Adrenal gland (tissue), 5 donors: ENCODE data around the gene ZNF747.

Source experiments
- CTCF ChIP-seq, 6 experiments: fragments of 450-650 bp in 4 of 6; fragments of 200-600 bp in 2 of 6; sonication (generic) in 1 of 6; IDR thresholded peaks; 1 replicate in 5 of 6; 2 replicates in 1 of 6; pipeline versions ENCODE4 v1.5.1 to v1.8.0; 2016 to 2021; ENCODE audit warnings: antibody characterized with exemption in 6 of 6, mild to moderate bottlenecking in 2 of 6, moderate library complexity in 1 of 6
- POLR2A ChIP-seq, 2 donors: fragments of 450-650 bp; IDR thresholded peaks; one replicate each; pipeline ENCODE4 v1.6.1; 2017; ENCODE audit warnings: antibody characterized with exemption in 2 of 2, mild to moderate bottlenecking in 2 of 2, moderate library complexity in 1 of 2
- donor health status: DM: no; HTN: no; CAD: no.

- TF ChIP-seq CTCF (IDR thresholded peaks at IDR 0.05) = no peak
- no peak for TF ChIP-seq POLR2A (IDR thresholded peaks at IDR 0.05)
Measured at GRCh38 chr16:30561089-30561816, 26.6 kb upstream of the ZNF747 start.
